PC-3 (cell line): ENCODE results near the gene GNAI2. TPM values are rescaled to one million over a fixed set of nuclear protein-coding genes. Genes with fewer than 3 reads are reported as not detected.

Source experiments
- ATAC-seq: fragments of 200-7000 bp; cut with Tn5 transposase; 2 replicates; pipeline ENCODE4 v1.9.1; 2020; ENCODE audit warnings: mild to moderate bottlenecking, moderate library complexity
- BruUV-seq: library from RNA; stranded (reverse); fragments of 400-500 nt; replicated peaks from 2 replicates; lab custom pipeline; 2021; lab: Mats Ljungman, UMichigan
- CTCF ChIA-PET: fragments of 300-600 bp; sonication (Branson Sonifier 250); formaldehyde crosslinking; loops from one replicate; lab custom pipeline; 2022; ENCODE audit warnings: antibody characterized with exemption; lab: Charles Lee
- POLR2A ChIA-PET: fragments of 300-600 bp; sonication (Branson Sonifier 250); formaldehyde crosslinking; loops from one replicate; lab custom pipeline; 2022; ENCODE audit warnings: antibody characterized with exemption; ENCODE audit not compliant: unreplicated experiment; lab: Charles Lee
- DNase-seq: peaks from one replicate; pipeline ENCODE4 v3.0.0-alpha.2; 2015
- H2AFZ ChIP-seq: fragments of 300-600 bp; sonication (generic); 2 replicates; pipeline ENCODE4 v1.6.0; 2016; ENCODE audit warnings: antibody characterized with exemption, low read length
- H3F3A ChIP-seq: fragments of 300-600 bp; sonication (generic); one replicate; pipeline ENCODE4 v1.6.0; 2017; ENCODE audit warnings: antibody characterized with exemption, low read length, control low read depth, mild to moderate bottlenecking; ENCODE audit not compliant: unreplicated experiment
- H3K27ac ChIP-seq: fragments of 300-600 bp; sonication (generic); 2 replicates; pipeline ENCODE4 v1.5.1; 2016; ENCODE audit warnings: mild to moderate bottlenecking, low read length
- H3K27me3 ChIP-seq: fragments of 300-600 bp; sonication (generic); 2 replicates; pipeline ENCODE4 v1.6.1; 2016; ENCODE audit warnings: low read length, mixed read lengths
- H3K36me3 ChIP-seq: fragments of 300-600 bp; sonication (generic); 2 replicates; pipeline ENCODE4 v1.6.1; 2016; ENCODE audit warnings: low read depth, mixed run types, low read length, mixed read lengths
- H3K4me1 ChIP-seq: fragments of 300-600 bp; sonication (generic); 2 replicates; pipeline ENCODE4 v1.5.1; 2016; ENCODE audit warnings: low read length; ENCODE audit not compliant: insufficient read depth
- H3K4me2 ChIP-seq: fragments of 300-600 bp; sonication (generic); 2 replicates; pipeline ENCODE4 v1.6.0; 2016; ENCODE audit warnings: low read length
- H3K4me3 ChIP-seq: fragments of 300-600 bp; sonication (generic); 2 replicates; pipeline ENCODE4 v1.5.1; 2016; ENCODE audit warnings: mild to moderate bottlenecking, low read length, mixed read lengths
- H3K79me2 ChIP-seq: fragments of 300-600 bp; sonication (generic); 2 replicates; pipeline ENCODE4 v1.6.1; 2017; ENCODE audit warnings: low read length, mixed read lengths
- H3K9ac ChIP-seq: fragments of 300-600 bp; sonication (generic); 2 replicates; pipeline ENCODE4 v1.6.0; 2016; ENCODE audit warnings: mild to moderate bottlenecking, low read length
- H3K9me2 ChIP-seq: fragments of 300-600 bp; sonication (generic); replicated peaks from 2 replicates; pipeline ENCODE4 v1.6.1; 2016; ENCODE audit warnings: mixed run types, low read length, mixed read lengths
- H3K9me3 ChIP-seq: fragments of 300-600 bp; sonication (generic); 2 replicates; pipeline ENCODE4 v1.6.1; 2016; ENCODE audit warnings: low read length, mixed read lengths
- H4K20me1 ChIP-seq: fragments of 300-600 bp; sonication (generic); 2 replicates; pipeline ENCODE4 v1.6.1; 2016; ENCODE audit warnings: low read length, mixed read lengths
- EZH2phosphoT487 ChIP-seq: fragments of 300-600 bp; sonication (generic); IDR thresholded peaks from 2 replicates; pipeline ENCODE4 v1.6.1; 2018; ENCODE audit warnings: mild to moderate bottlenecking, antibody characterized with exemption, low read length, borderline replicate concordance
- intact Hi-C: fragments of 100-400 bp; cut with micrococcal nuclease; formaldehyde crosslinking; loops from 2 replicates; pipeline ENCODE4 v1.9.0; 2023
- microRNA-seq: library from miRNA; unstranded; fragments of <30 nt; microRNA quantifications from one replicate; pipeline ENCODE4 v1.1.0, GENCODE V29; 2020; ENCODE audit not compliant: unreplicated experiment
- total RNA-seq: library from RNA; depleted of rRNA; stranded (reverse); fragments of >200 nt; gene quantifications from 2 replicates; pipeline ENCODE4 v1.2.3, GENCODE V29; 2014; rRNA removed

GNAI2 gene
- total RNA-seq, 1 experiment from 2014 or later = 221 TPM

DNA sequence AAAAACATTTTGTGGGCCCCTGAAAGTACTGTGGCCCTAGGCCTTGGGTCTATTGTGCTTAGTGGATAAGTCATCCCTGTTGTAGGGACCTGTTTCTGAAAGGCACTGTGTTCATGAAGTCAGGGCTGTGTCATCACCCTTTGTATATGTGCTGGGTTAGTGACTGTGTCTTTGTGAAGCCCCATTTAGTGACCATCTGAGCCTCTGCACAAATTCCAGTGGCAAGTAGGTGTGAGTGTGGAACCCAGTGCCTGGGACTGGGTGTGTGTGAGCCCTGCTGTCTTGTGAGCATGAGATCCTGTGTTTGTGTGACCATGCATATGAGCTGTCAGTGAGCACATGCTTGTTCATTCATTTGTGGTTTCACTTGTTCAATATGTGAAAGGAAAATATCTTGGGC is 68.6 kb downstream of the GNAI2 start:
- Histone ChIP-seq H3K9me2 (no peaks in the 10 kb centered on the region), H3K9me3 (0 out of 2 replicates have a peak, but pooled peaks cover 5% of the 10 kb centered on the region), H2AFZ (no peak overlapping the region), H4K20me1 (no peaks in the 10 kb centered on the region), H3K4me1 (peaks cover 10% of the 10 kb centered on the region), H3K4me3 (no peak overlapping the region), H3K9ac (no peak overlapping the region), H3K36me3 (no peaks in the 10 kb centered on the region; the same call in 1 of the 2 replicates), H3K27ac (no peak overlapping the region), H3F3A (no peaks in the 10 kb centered on the region), H3K79me2 (0 out of 2 replicates have a peak, but pooled peaks cover 3% of the 10 kb centered on the region), H3K4me2 (no peak overlapping the region), H3K27me3 (no peaks in the 10 kb centered on the region)
- no peak for TF ChIP-seq EZH2phosphoT487
- DNase-seq (peak; percentile 33), ATAC-seq (no peak)
- ChIA-PET POLR2A (no interaction called here), CTCF (no interaction called here)
- intact Hi-C loops = no loop called here
- no TSS peak for BruUV-seq

Small RNA genes lying within 50 kb of the gene (microRNA-seq; reads per million reads assigned to microRNA genes)
- not detected for gene MIR5787

Other genes starting within 250 kb of the GNAI2 start
- 105 and 128 TPM in 2 replicates for gene RBM5, start 147.3 kb upstream of the GNAI2 start, total RNA-seq
- 47.3 and 50.5 TPM in 2 replicates for gene SEMA3F, start 80.9 kb upstream of the GNAI2 start, total RNA-seq
- 0.22 TPM in 1 of 2 replicates, not detected in the other for gene GNAT1, start 44.6 kb upstream of the GNAI2 start, total RNA-seq
- 0.17 and 3.3 TPM in 2 replicates for gene SLC38A3, start 30.9 kb upstream of the GNAI2 start, total RNA-seq
- 40.1 and 63.9 TPM in 2 replicates for gene SEMA3B, start 32.9 kb downstream of the GNAI2 start, total RNA-seq
- gene LSMEM2, start 42.9 kb downstream of the GNAI2 start, total RNA-seq = not detected in 2 replicates
- gene IFRD2, start 56.2 kb downstream of the GNAI2 start, total RNA-seq = 223 and 300 TPM in 2 replicates
- gene HYAL3, start 63.2 kb downstream of the GNAI2 start, total RNA-seq = 13.2 and 20.8 TPM in 2 replicates
- 8.7 and 16.6 TPM in 2 replicates for gene NAA80, start 63.2 kb downstream of the GNAI2 start, total RNA-seq
- gene HYAL1, start 67.4 kb downstream of the GNAI2 start, total RNA-seq = 0.23 and 1.3 TPM in 2 replicates
- gene HYAL2, start 86.5 kb downstream of the GNAI2 start, total RNA-seq = 97.8 and 111 TPM in 2 replicates
- 143 and 156 TPM in 2 replicates for gene TUSC2, start 92.0 kb downstream of the GNAI2 start, total RNA-seq
- gene RASSF1, start 104.6 kb downstream of the GNAI2 start, total RNA-seq = 20.0 and 21.4 TPM in 2 replicates
- gene ZMYND10, start 109.5 kb downstream of the GNAI2 start, total RNA-seq = 1.6 and 3.9 TPM in 2 replicates
- gene NPRL2, start 114.6 kb downstream of the GNAI2 start, total RNA-seq = 40.9 and 56.9 TPM in 2 replicates
- 37.1 and 44.3 TPM in 2 replicates for gene CYB561D2, start 114.7 kb downstream of the GNAI2 start, total RNA-seq
- gene TMEM115, start 123.3 kb downstream of the GNAI2 start, total RNA-seq = 54.9 and 56.6 TPM in 2 replicates